Spleen (tissue), 7 donors: ENCODE data around the gene FAM83B.

ENCODE experiments used
- POLR2AphosphoS5 ChIP-seq, 3 donors: sonication (generic); formaldehyde crosslinking; IDR thresholded peaks; one replicate each; pipeline ENCODE4 v1.5.1; 2017; ENCODE audit warnings: antibody characterized with exemption in 3 of 3
- TF ChIP-seq, protein P1 (sequence below), 11 experiments: fragments of 200-600 bp in 7 of 11; fragments of 450-650 bp in 4 of 11; sonication (generic) in 4 of 11; IDR thresholded peaks in 8 of 11; conservative IDR thresholded peaks in 3 of 11; 1 replicate in 7 of 11; 2 replicates in 4 of 11; pipeline versions ENCODE4 v1.4.0 to v1.8.0; 2016 to 2021; ENCODE audit warnings: antibody characterized with exemption in 11 of 11, inconsistent platforms in 4 of 11, mild to moderate bottlenecking in 1 of 11
- donor health status: DM: no; HTN: no; CAD: no; lungs with moderate emphysema.
- donor health status: DM: no; HTN: no; CAD: no.
- donor health status: DM: no; HTN: no; CAD: no.

DNA sequence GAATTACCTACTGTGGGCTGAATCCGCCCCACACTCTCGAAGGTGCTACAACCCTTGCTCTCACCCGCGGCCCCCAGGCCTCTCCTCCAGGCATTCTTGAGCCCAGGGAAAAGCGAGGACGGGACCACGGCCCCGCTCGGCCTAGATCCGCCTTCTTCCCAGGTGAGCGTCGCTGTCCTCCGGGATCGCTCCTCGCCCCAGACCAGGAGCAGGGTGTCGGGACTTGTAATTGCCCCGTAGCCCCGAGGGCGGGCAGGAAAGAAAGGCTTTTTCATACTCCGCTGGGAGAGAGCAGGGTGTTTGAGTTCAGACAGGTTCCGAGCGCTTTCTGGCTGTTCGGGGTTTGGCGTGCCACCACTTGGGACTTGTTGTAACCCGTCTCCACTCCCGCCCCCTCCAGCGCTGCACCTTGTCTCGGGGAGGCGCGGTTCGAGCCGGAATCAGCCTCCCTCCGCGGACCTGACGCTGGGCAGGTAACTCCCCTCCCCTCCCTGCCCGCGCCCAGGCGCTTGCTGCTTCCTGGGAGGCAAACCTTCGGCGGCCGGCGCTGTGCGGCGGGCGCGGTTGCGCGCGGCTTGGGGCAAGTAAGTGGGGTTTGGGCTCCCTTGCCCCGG lies at the start of gene FAM83B:
- TF ChIP-seq, protein P1, sequence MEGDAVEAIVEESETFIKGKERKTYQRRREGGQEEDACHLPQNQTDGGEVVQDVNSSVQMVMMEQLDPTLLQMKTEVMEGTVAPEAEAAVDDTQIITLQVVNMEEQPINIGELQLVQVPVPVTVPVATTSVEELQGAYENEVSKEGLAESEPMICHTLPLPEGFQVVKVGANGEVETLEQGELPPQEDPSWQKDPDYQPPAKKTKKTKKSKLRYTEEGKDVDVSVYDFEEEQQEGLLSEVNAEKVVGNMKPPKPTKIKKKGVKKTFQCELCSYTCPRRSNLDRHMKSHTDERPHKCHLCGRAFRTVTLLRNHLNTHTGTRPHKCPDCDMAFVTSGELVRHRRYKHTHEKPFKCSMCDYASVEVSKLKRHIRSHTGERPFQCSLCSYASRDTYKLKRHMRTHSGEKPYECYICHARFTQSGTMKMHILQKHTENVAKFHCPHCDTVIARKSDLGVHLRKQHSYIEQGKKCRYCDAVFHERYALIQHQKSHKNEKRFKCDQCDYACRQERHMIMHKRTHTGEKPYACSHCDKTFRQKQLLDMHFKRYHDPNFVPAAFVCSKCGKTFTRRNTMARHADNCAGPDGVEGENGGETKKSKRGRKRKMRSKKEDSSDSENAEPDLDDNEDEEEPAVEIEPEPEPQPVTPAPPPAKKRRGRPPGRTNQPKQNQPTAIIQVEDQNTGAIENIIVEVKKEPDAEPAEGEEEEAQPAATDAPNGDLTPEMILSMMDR (IDR thresholded peaks at IDR 0.05 in 8 of 11, conservative IDR thresholded peaks at IDR 0.05 in 3 of 11) = no peak
- TF ChIP-seq POLR2AphosphoS5 (IDR thresholded peaks at IDR 0.05) = no peak
